ENCODE data around the gene SLC23A2.

Gene SLC23A2

GRCh38 chr20:4962241-4962855 lies 39.0 kb downstream of the SLC23A2 start:
- no peak for DNase-seq

GRCh38 chr20:4961746-4962145 lies 39.6 kb downstream of the SLC23A2 start:
- DNase-seq: no peak

- no peak for DNase-seq
These were observed 41.7 kb downstream of the SLC23A2 start for GRCh38 chr20:4959592-4959991.

- DNase-seq: no peak
These were observed 43.4 kb downstream of the SLC23A2 start for GRCh38 chr20:4957939-4958362.

- no peak for DNase-seq
These were observed 44.1 kb downstream of the SLC23A2 start for GRCh38 chr20:4957187-4957586.

- peak; percentile 60 for DNase-seq
These were observed 45.0 kb downstream of the SLC23A2 start for GRCh38 chr20:4956200-4956810.

GRCh38 chr20:4953881-4954280 lies 47.4 kb downstream of the SLC23A2 start:
- DNase-seq: no peak

GRCh38 chr20:4952229-4952628 lies 49.1 kb downstream of the SLC23A2 start:
- no peak for DNase-seq

- no peak for DNase-seq
These were observed 50.0 kb downstream of the SLC23A2 start for GRCh38 chr20:4951299-4951698.

- DNase-seq: no peak
These were observed 50.5 kb downstream of the SLC23A2 start for GRCh38 chr20:4950841-4951240.

GRCh38 chr20:4950437-4950836 lies 50.9 kb downstream of the SLC23A2 start:
- DNase-seq: no peak

GRCh38 chr20:4949833-4950178 lies 51.5 kb downstream of the SLC23A2 start:
- DNase-seq: peak; percentile 38

- DNase-seq: no peak
These were observed 53.3 kb downstream of the SLC23A2 start for GRCh38 chr20:4947817-4948559.

- no peak for DNase-seq
These were observed 54.3 kb downstream of the SLC23A2 start for GRCh38 chr20:4946986-4947385.

GRCh38 chr20:4946585-4946984 lies 54.7 kb downstream of the SLC23A2 start:
- DNase-seq: no peak

GRCh38 chr20:4944518-4945313 lies 56.6 kb downstream of the SLC23A2 start:
- DNase-seq: no peak

GRCh38 chr20:4942331-4942730 lies 59.0 kb downstream of the SLC23A2 start:
- DNase-seq: no peak

GRCh38 chr20:4937407-4938319 lies 63.6 kb downstream of the SLC23A2 start:
- DNase-seq: no peak

GRCh38 chr20:4936851-4937406 lies 64.4 kb downstream of the SLC23A2 start:
- no peak for DNase-seq

GRCh38 chr20:4936392-4936850 lies 64.9 kb downstream of the SLC23A2 start:
- DNase-seq: no peak

GRCh38 chr20:4932061-4932460 lies 69.2 kb downstream of the SLC23A2 start:
- DNase-seq: no peak

All from NCI-H1694 (cell line).